ENCODE measurements around the gene PFDN4.
A peak's percentile ranks its signal among the peaks of the same experiment; 100 is the strongest.

Gene PFDN4

GRCh38 chr20:54174457-54175175, 33.3 kb upstream of the PFDN4 start:
- no peak overlapping the region for H3K4me3 ChIP-seq (ENCODE audit: low read depth, low read length)
- no peak for DNase-seq (ENCODE audit: low read depth)
- no peak for TF ChIP-seq CTCF (IDR thresholded peaks at IDR 0.05; ENCODE audit: insufficient read depth, low read depth, low read length, missing control alignments)

GRCh38 chr20:54176610-54177009, 31.3 kb upstream of the PFDN4 start:
- no peak for TF ChIP-seq CTCF (IDR thresholded peaks at IDR 0.05; ENCODE audit: insufficient read depth, low read depth, low read length, missing control alignments)
- H3K4me3 ChIP-seq (ENCODE audit: low read depth, low read length) = no peak overlapping the region
- no peak for DNase-seq (ENCODE audit: low read depth)

GRCh38 chr20:54177378-54177777, 30.5 kb upstream of the PFDN4 start:
- TF ChIP-seq CTCF (IDR thresholded peaks at IDR 0.05; ENCODE audit: insufficient read depth, low read depth, low read length, missing control alignments) = no peak
- H3K4me3 ChIP-seq (ENCODE audit: low read depth, low read length) = no peak overlapping the region
- DNase-seq (ENCODE audit: low read depth) = no peak

GRCh38 chr20:54178256-54178655, 29.6 kb upstream of the PFDN4 start:
- DNase-seq (ENCODE audit: low read depth) = no peak
- no peak overlapping the region for H3K4me3 ChIP-seq (ENCODE audit: low read depth, low read length)
- no peak for TF ChIP-seq CTCF (IDR thresholded peaks at IDR 0.05; ENCODE audit: insufficient read depth, low read depth, low read length, missing control alignments)

GRCh38 chr20:54179946-54180345, 27.9 kb upstream of the PFDN4 start:
- TF ChIP-seq CTCF (IDR thresholded peaks at IDR 0.05; ENCODE audit: insufficient read depth, low read depth, low read length, missing control alignments) = no peak
- DNase-seq (ENCODE audit: low read depth) = peak; percentile 20
- H3K4me3 ChIP-seq (ENCODE audit: low read depth, low read length) = no peak overlapping the region

- H3K4me3 ChIP-seq (ENCODE audit: low read depth, low read length) = no peak overlapping the region
- no peak for DNase-seq (ENCODE audit: low read depth)
- TF ChIP-seq CTCF (IDR thresholded peaks at IDR 0.05; ENCODE audit: insufficient read depth, low read depth, low read length, missing control alignments) = no peak
Observed at GRCh38 chr20:54180931-54181330, 27.0 kb upstream of the PFDN4 start.

GRCh38 chr20:54184071-54184470, 23.8 kb upstream of the PFDN4 start:
- TF ChIP-seq CTCF (IDR thresholded peaks at IDR 0.05; ENCODE audit: insufficient read depth, low read depth, low read length, missing control alignments) = no peak
- DNase-seq (ENCODE audit: low read depth) = no peak
- H3K4me3 ChIP-seq (ENCODE audit: low read depth, low read length) = no peak overlapping the region

Data from GM12865 (cell line).